HG02763 (cell line): ENCODE measurements around the gene CELA2B.
"Not testable (repeated sequence)": the region's sequence is repeated elsewhere in the genome, so short reads cannot be mapped to it uniquely, and the experiment has no call there.

Experiments used
- ATAC-seq: cut with Tn5 transposase; IDR thresholded peaks from one replicate; pipeline ENCODE4 v1.9.1; 2021; ENCODE audit warnings: mild to moderate bottlenecking, moderate library complexity; ENCODE audit not compliant: unreplicated experiment

CELA2B gene

DNA sequence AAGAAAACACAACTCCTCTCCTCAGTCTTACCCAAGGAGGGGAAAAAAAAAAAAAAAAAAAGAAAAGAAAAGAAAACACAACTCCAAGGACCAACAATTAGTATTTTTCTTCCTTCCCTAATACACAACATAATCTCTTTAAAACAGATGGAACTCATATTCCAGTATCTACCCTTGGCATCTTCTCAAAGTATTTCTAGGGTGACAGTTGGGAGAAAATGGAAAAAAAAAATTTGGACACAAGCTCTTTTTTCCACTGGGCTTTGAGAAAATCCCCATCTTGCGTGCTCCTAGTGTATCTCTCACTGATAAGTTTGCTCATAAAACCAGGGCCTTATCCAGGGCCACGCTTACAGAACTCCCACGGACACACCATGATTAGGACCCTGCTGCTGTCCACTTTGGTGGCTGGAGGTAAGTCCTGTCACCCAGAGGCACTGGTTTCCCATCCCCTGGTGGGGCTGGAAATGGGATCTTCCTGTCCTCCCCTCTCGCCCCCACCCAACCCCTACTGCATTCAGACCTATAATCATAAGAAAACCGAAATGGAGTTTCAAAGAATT lies at the start of gene CELA2B:
TSS of gene CELA2B (plus strand) at position 353 of the 563 bp plus-strand sequence. CDS start at position 375, 22 bp downstream.
- ATAC-seq = no peak

GRCh38 chr1:15426492-15427279 lies 49.2 kb upstream of the CELA2B start:
- no peak for ATAC-seq

DNA sequence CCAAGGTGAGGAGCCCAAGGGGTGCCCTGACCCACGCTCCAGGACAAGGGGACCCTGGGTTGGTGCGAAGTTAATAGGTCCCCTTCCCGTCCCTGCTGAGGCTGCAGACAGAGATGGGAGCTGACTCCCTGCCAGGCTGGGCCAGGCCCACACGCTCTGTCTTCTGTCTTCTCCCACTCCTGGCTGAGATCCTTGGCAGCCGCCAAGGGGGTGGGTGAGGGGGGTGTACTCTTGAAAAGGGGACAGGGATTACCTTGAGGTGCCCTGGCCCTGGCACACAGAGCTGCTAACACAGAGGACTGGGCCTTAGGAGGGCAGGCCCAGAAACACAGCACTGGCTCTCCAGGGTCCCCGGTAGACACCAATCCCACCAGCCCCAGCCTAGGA lies 48.6 kb upstream of the CELA2B start:
- no peak for ATAC-seq

GRCh38 chr1:15428252-15428651 lies 47.7 kb upstream of the CELA2B start:
- ATAC-seq = not testable (repeated sequence)

- ATAC-seq = no peak
Observed at GRCh38 chr1:15428815-15429435, 47.0 kb upstream of the CELA2B start.

- ATAC-seq = no peak
Observed at GRCh38 chr1:15429701-15430149, 46.2 kb upstream of the CELA2B start.

DNA sequence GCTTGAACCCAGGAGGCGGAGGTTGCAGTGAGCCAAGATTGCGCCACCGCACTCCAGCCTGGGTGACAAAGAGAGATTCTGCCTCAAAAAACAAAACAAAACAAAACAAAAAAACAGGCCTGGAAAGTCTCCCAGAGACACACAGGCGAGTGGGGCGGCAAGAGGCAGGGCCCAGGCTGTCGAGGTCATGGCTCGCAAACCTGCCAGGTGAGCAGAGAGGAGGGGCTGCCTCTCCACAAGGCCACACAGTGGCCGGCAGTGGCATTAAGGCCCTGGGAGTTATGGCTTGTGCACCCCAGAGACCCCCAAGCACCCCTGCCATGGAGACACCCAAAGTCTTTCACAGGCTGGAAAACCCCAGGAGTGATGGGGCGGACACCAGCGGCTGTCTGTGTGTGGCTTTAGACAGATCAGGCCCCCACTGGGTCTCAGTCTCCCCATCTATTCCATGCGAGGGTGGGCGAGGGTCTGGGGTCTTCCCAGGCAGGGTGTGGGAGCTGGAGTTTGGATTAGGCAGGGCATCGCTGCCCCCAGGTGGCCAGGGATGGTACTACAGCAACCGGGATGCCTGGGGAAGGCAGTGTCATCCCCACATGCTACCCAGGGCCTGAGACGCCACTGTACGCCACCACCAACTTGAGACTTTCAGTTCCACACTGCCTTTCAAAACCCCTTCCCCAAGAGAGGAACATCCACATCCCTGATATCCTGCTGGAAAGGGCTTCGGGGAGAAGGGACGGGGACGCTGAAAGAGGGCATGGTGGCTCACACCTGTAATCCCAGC lies 44.9 kb upstream of the CELA2B start:
- no peak for ATAC-seq

DNA sequence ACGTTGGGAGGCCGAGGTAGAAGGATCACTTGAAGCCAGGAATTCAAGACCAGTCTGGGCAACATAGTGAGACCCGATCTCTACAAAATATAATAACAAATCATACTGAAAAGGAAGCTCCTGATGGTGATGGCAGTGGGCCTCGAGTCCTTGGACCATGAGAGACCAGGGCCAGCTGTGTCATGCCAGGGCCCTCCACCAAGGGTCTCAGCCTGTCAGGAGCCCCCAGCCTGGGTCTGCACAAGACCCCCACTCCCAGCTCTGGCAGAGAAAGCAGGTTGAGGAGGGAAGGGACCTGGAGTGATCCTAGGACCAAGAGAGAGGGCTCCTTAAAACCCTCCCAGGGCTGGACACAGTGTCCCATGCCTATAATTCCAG lies 44.3 kb upstream of the CELA2B start:
- ATAC-seq = no peak

DNA sequence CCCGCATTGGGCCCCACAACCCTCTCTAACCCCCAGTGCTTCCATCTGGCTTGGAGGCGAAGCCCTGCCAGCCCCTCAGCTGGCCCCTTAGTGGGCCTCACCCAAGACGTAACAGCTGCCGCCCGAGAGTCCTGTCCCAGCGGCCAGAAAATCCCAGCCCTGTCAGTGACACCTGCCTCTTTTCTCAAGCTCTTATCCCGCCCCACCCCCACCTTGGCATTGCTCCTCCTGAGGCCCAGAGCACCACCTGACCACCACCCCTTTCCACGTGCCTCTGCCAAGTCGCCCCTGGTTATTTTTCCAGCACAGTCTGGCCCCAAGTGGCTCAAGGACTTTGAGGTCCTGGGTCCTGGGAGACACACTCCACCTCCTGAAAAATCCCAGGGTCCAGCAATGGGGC lies 43.6 kb upstream of the CELA2B start:
- no peak for ATAC-seq

DNA sequence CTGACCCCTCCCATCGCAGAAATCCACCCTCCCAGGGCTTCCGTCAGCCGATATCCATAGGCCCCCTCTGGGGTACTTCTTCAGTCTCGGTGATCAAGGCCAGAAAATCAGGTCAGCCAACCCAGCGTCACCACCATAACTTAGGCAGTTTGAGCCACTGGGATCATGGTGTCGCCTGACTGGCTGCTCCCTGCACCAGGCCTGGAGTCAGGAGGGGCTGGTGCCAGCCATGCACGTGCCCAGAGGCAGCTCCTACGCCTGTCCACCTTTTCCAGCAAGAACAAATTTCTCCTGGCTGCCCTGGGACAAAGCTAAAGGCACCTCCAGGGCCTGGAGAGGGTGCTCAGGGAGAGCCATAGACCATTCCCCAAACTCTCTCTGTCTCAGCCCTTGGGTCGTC lies 42.4 kb upstream of the CELA2B start:
- ATAC-seq = no peak

DNA sequence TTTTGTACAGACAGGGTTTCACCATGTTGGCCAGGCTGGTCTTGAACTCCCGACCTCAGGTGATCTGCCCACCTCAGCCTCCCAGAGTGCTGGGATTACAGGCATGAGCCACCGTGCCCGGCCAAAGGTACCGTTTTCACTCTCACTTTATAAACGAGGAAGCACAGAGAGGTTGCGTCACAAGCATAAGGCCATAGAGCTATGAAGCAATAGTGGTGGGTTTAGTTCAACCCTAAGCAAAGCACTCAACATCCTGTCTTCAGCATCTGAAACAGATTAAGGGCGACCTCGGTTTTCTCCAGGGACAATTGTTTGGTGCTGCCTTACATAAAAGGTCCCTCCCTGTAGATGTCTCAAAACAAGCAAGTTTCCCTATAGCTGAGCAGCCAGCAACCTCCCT lies 41.2 kb upstream of the CELA2B start:
- ATAC-seq = not testable (repeated sequence)

GRCh38 chr1:15435239-15436077 lies 40.4 kb upstream of the CELA2B start:
- no peak for ATAC-seq

- ATAC-seq = no peak
Observed at GRCh38 chr1:15436881-15437442, 38.9 kb upstream of the CELA2B start.

GRCh38 chr1:15439325-15439724 lies 36.6 kb upstream of the CELA2B start:
- ATAC-seq = no peak

DNA sequence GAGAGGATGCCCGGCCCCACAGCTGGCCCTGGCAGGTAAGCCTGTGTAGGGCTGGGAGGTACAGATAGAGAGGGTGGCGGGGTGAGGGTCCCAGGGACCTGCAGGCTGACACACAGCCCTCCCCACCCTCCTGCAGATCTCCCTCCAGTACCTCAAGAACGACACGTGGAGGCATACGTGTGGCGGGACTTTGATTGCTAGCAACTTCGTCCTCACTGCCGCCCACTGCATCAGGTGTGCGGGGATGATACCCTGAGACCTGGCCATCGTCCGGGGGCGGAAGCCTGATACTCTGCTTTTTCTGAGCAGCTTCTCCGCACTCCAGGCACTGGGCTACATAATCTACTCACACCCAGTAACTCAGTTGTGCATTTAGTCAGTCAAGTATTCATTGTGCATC lies 35.5 kb upstream of the CELA2B start:
- ATAC-seq = no peak

DNA sequence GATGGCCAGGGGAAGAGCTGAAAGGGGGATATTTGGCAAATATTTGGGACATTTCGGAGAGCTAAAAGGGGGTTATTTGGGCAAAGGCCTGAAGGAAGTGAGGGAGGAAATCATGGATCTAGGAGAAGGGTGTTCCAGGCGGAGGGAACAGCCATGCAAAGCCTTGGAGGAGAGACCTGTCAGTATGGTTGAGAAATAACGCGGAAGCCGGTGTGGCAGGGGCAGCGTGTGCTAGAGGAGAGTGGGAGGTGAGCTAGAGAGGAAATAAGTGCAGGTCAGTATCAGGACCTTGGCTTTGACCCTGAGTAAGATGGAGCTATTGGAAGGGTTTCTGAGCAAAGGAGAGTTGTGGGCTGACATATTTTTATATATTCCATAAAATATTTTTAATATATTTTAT lies 34.7 kb upstream of the CELA2B start:
- ATAC-seq = no peak

DNA sequence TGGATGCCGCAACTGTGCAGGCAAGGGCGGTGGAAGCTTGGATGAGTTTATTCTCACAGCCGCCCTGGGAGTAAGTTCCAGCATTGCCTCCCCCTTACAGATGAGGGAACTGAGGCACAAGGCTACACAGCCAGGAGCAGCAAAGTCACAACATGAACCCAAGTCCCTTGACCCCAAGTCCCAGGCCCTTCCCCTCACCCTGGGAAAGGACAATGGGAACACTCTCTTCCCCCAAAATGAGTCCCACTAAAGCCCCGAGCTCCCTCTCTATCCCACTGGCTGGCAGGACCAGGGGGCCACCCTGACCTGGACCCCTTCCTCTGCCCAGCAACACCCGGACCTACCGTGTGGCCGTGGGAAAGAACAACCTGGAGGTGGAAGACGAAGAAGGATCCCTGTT lies 33.8 kb upstream of the CELA2B start:
- no peak for ATAC-seq

DNA sequence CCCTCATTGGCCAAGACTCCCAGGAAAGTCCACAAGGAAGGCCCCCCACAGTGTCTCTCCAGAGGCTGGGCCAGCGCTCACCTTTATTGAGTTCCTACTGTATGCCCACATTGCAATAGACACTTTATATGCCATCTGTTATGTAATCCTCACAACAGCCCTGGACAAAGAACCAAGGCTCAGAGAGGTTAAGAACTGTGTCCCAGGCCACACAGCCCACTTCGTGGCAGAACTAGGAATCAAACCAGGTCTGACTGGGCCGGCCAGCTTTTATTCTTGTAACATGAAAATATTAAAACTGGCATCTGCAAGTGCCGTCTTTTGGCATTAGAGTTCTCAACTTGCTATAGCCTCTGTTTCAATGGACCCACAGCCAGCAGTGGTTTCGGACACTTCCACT lies 33.1 kb upstream of the CELA2B start:
- ATAC-seq = no peak

DNA sequence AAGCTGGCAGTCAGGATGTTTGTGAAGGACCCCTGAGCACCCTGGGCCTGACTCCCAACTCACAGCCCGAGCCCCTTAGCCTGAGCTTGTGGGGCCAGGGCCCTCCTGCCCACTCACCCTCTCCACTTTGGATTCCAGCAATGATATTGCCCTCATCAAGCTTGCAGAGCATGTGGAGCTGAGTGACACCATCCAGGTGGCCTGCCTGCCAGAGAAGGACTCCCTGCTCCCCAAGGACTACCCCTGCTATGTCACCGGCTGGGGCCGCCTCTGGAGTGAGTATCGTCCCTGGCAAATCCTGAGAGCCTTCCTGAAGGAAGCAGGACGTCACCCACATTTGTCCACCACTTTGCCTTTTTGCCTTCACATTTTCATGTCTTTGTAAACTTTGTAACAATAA lies 32.6 kb upstream of the CELA2B start:
- ATAC-seq = no peak
